SU-DHL-6 (cell line): ENCODE measurements around the gene PARN.
"Not testable (repeated sequence)": the region's sequence is repeated elsewhere in the genome, so short reads cannot be mapped to it uniquely, and the experiment has no call there.

Experiments
- H2AFZ ChIP-seq: fragments of 200-600 bp; sonication (generic); 2 replicates; pipeline ENCODE4 v1.6.1; 2014; ENCODE audit warnings: low read depth, mild to moderate bottlenecking, moderate library complexity, mixed read lengths, antibody characterized with exemption, low read length; ENCODE audit not compliant: severe bottlenecking
- H3F3A ChIP-seq: fragments of 200-600 bp; shearing (Covaris generic); 2 replicates; pipeline ENCODE4 v1.6.0; 2016; ENCODE audit warnings: antibody characterized with exemption, mild to moderate bottlenecking; ENCODE audit not compliant: insufficient read depth
- H3K27ac ChIP-seq: fragments of 200-600 bp; sonication (generic); 2 replicates; pipeline ENCODE4 v1.5.1; 2016; ENCODE audit warnings: low read depth, mild to moderate bottlenecking, low read length, moderate library complexity, mixed read lengths
- H3K27me3 ChIP-seq: fragments of 200-600 bp; sonication (generic), shearing (Covaris generic); 2 replicates; pipeline ENCODE4 v1.6.0; 2014; ENCODE audit warnings: mild to moderate bottlenecking, low read length
- H3K36me3 ChIP-seq: fragments of 200-600 bp; sonication (generic); 2 replicates; pipeline ENCODE4 v1.6.1; 2014; ENCODE audit warnings: mild to moderate bottlenecking, low read length, mixed read lengths
- H3K4me2 ChIP-seq: fragments of 300-600, 200-600 bp; shearing (Covaris generic), sonication (generic); 2 replicates; pipeline ENCODE4 v1.6.0; 2014; ENCODE audit warnings: low read length, low read depth, mild to moderate bottlenecking; ENCODE audit not compliant: poor library complexity, severe bottlenecking
- H3K4me3 ChIP-seq: fragments of 200-600 bp; sonication (generic); 2 replicates; pipeline ENCODE4 v1.5.1; 2014; ENCODE audit warnings: antibody characterized with exemption, low read length, mild to moderate bottlenecking, mixed read lengths; ENCODE audit not compliant: insufficient read depth, poor library complexity, severe bottlenecking
- H3K79me2 ChIP-seq: fragments of 200-600 bp; sonication (generic); 2 replicates; pipeline ENCODE4 v1.6.1; 2014; ENCODE audit warnings: mild to moderate bottlenecking, low read length, moderate library complexity; ENCODE audit not compliant: insufficient read depth
- H3K9ac ChIP-seq: fragments of 200-600 bp; sonication (generic); 2 replicates; pipeline ENCODE4 v1.7.0; 2014; ENCODE audit warnings: mild to moderate bottlenecking, low read length
- H3K9me2 ChIP-seq: fragments of 200-600 bp; sonication (generic); replicated peaks from 2 replicates; pipeline ENCODE4 v1.6.1; 2014; ENCODE audit warnings: low read length; ENCODE audit not compliant: insufficient read depth
- H3K9me3 ChIP-seq: fragments of 200-600 bp; sonication (generic); 2 replicates; pipeline ENCODE4 v1.6.1; 2014; ENCODE audit warnings: low read length, mixed read lengths; ENCODE audit not compliant: insufficient read depth
- H4K20me1 ChIP-seq: fragments of 200-600 bp; sonication (generic); 2 replicates; pipeline ENCODE4 v1.6.1; 2014; ENCODE audit warnings: low read depth, mild to moderate bottlenecking, antibody characterized with exemption, low read length, moderate library complexity, mixed read lengths
- CTCF ChIP-seq: fragments of 200-600 bp; sonication (generic); IDR thresholded peaks from one replicate; pipeline ENCODE4 v1.5.1; 2017; ENCODE audit warnings: antibody characterized with exemption, mild to moderate bottlenecking, low read length, moderate library complexity; ENCODE audit not compliant: insufficient read depth, poor library complexity, severe bottlenecking
- EZH2phosphoT487 ChIP-seq: fragments of 200-600 bp; sonication (generic), shearing (Covaris generic); conservative IDR thresholded peaks from 2 replicates; pipeline ENCODE4 v1.6.1; 2018; ENCODE audit warnings: mild to moderate bottlenecking, antibody characterized with exemption, low read length, moderate library complexity, mixed read lengths

Gene PARN

DNA sequence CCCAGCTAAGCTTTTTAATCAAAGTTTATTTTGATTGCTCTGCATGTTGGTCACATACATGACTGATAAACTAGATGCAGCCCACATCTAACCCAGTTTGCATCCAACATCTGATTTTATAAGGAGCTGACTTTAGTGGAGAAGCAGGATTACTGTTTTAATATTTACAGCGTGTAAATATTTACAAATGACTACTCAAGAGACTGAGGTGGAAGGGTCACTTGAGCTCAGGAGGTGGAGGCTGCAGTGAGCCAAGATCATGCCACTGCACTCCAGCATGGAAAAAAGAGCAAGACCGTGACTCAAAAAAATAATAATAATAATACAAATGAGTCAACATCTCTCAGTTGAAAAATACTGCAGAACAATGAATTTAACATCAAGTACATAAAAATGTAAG, 50.8 kb downstream of the PARN start:
- Histone ChIP-seq H3K4me2 (no peak overlapping the region), H3K9me2 (no peaks in the 10 kb centered on the region), H2AFZ (no peak overlapping the region), H3F3A (no peaks in the 10 kb centered on the region), H3K4me3 (no peak overlapping the region), H3K36me3 (peaks cover 49% of the 10 kb centered on the region), H3K9me3 (no peaks in the 10 kb centered on the region), H3K9ac (no peak overlapping the region), H3K27ac (no peak overlapping the region), H3K27me3 (no peaks in the 10 kb centered on the region), H4K20me1 (no peaks in the 10 kb centered on the region), H3K79me2 (no peaks in the 10 kb centered on the region)
- TF ChIP-seq CTCF: no peak
- no peak for TF ChIP-seq EZH2phosphoT487

GRCh38 chr16:14576532-14576931, 53.5 kb downstream of the PARN start:
- Histone ChIP-seq H3K9ac (no peak overlapping the region), H3K27me3 (no peaks in the 10 kb centered on the region), H3K36me3 (peaks cover 26% of the 10 kb centered on the region), H3K4me2 (no peak overlapping the region), H3F3A (0 out of 2 replicates have a peak, but pooled peaks cover 3% of the 10 kb centered on the region), H3K9me2 (no peaks in the 10 kb centered on the region), H3K9me3 (no peaks in the 10 kb centered on the region), H3K27ac (no peak overlapping the region), H3K4me3 (no peak overlapping the region), H2AFZ (no peak overlapping the region), H3K79me2 (no peaks in the 10 kb centered on the region), H4K20me1 (no peaks in the 10 kb centered on the region)
- no peak for TF ChIP-seq EZH2phosphoT487
- TF ChIP-seq CTCF: no peak

GRCh38 chr16:14576069-14576468, 54.0 kb downstream of the PARN start:
- Histone ChIP-seq H4K20me1 (no peaks in the 10 kb centered on the region), H3K4me3 (no peak overlapping the region), H3K79me2 (no peaks in the 10 kb centered on the region), H3F3A (0 out of 2 replicates have a peak, but pooled peaks cover 3% of the 10 kb centered on the region), H3K27ac (no peak overlapping the region), H3K9ac (no peak overlapping the region), H3K9me2 (no peaks in the 10 kb centered on the region), H3K9me3 (no peaks in the 10 kb centered on the region), H3K36me3 (peaks cover 26% of the 10 kb centered on the region), H3K4me2 (no peak overlapping the region), H2AFZ (no peak overlapping the region), H3K27me3 (no peaks in the 10 kb centered on the region)
- TF ChIP-seq CTCF: no peak

DNA sequence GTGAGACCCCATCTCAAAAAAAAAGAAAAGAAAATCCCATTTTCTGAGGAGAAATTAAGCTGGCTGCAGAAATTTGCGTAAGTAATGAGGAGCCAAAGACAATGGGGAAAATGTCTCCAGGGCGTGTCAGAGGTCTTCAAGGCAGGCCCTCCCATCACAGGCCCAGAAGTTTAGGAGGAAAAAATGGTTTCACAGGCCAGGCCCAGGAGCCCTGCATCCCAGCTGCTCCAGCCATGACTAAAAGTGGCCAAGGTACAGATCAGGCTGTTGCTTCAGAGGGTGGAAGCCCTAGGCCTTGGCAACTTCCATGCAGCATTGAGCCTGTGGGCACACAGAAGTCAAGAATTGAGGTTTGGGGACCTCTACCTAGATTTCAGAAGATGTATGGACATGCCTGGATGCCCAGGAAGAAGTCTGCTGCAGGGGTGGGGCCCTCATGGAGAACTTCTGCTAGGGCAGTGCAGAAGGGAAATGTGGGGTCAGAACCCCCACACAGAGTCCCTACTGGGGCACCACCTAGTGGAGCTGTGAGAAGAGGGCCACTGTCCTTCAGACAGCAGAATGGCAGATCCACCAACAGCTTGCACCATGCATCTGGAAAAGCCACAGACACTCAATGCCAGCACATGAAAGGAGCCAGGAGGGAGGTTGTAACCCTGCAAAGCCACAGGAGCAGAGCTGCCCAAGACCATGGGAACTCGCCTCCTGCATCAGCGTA, 55.2 kb downstream of the PARN start:
- H4K20me1 ChIP-seq, H3K9me3 ChIP-seq, H3K27me3 ChIP-seq, H3K9ac ChIP-seq, H3K4me2 ChIP-seq, H3K4me3 ChIP-seq, H3F3A ChIP-seq, H3K27ac ChIP-seq, H3K79me2 ChIP-seq, H3K9me2 ChIP-seq, H2AFZ ChIP-seq: not testable (repeated sequence)
- H3K36me3 ChIP-seq: peaks cover 22% of the 10 kb centered on the region
